Measurements from ENCODE around the gene C11orf68.

GRCh38 chr11:65897020-65897471 lies 21.8 kb downstream of the C11orf68 start:
- TF ChIP-seq POLR2A (IDR thresholded peaks at IDR 0.05; ENCODE audit: low read length) (no peak), GATA1 (IDR thresholded peaks at IDR 0.05; ENCODE audit: low read depth, low read length) (no peak)

Measured in erythroblast (primary cell).